Adipocyte (in vitro differentiated cells): ENCODE data around the gene TMPRSS4.

Experiments
- DNase-seq: peaks from one replicate; pipeline ENCODE4 v3.0.0-alpha.2; 2015; ENCODE audit warnings: low read depth
- H3K27me3 ChIP-seq: replicated peaks from 2 replicates; pipeline ENCODE4 v1.7.0; 2013; ENCODE audit warnings: mild to moderate bottlenecking, low read length, moderate library complexity; ENCODE audit not compliant: control insufficient read depth, insufficient read depth
- H3K36me3 ChIP-seq: 2 replicates; pipeline ENCODE4 v1.7.0; 2013; ENCODE audit warnings: low read length, mild to moderate bottlenecking, moderate library complexity; ENCODE audit not compliant: control insufficient read depth, insufficient read depth, severe bottlenecking
- H3K4me1 ChIP-seq: 2 replicates; pipeline ENCODE4 v1.7.0; 2013; ENCODE audit warnings: mild to moderate bottlenecking, low read length, moderate library complexity; ENCODE audit not compliant: control insufficient read depth, insufficient read depth
- H3K4me3 ChIP-seq: 2 replicates; pipeline ENCODE4 v1.7.0; 2013; ENCODE audit warnings: mild to moderate bottlenecking, low read length, moderate library complexity
- H3K9ac ChIP-seq: 2 replicates; pipeline ENCODE4 v1.7.0; 2013; ENCODE audit warnings: mild to moderate bottlenecking, low read length, moderate library complexity
- H3K9me3 ChIP-seq: 2 replicates; pipeline ENCODE4 v1.7.0; 2013; ENCODE audit warnings: mild to moderate bottlenecking, low read length, moderate library complexity; ENCODE audit not compliant: control insufficient read depth

The TMPRSS4 gene

GRCh38 chr11:118076754-118077281, at the start of gene TMPRSS4:
TMPRSS4 (plus strand) TSS chr11:118077078; CDS start chr11:118077303, 225 bp downstream.
- no peak for DNase-seq
- no peaks in the 10 kb centered on the region for H3K36me3 ChIP-seq
- H3K9me3 ChIP-seq, result peaks cover 10% of the 10 kb centered on the region
- no peak within 1 kb of the TSS for H3K9ac ChIP-seq
- H3K27me3 ChIP-seq, result peaks cover 64% of the 10 kb centered on the region
- no peak within 1 kb of the TSS for H3K4me3 ChIP-seq
- H3K4me1 ChIP-seq, result no peaks in the 10 kb centered on the region

DNA sequence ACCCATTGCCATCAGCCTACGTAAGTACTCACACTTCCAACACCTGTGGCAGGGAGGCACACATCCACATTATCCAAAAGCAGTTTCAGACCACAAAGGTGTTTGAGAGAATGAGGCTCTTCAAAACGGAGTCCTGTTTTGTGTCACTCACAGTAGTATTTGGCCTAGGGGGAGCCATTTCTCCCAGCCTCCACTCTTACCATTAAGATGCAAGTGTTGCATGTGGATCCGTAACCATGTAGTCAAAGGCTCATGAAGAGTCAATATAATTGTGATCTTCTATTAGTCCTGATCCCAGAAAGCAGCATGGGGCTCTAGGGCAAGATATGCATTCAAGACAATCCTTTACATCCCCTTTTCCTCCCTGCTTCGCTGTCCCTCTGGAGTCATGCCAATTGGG, 49.2 kb upstream of the TMPRSS4 start:
- Histone ChIP-seq H3K27me3 (peaks cover 7% of the 10 kb centered on the region), H3K9ac (no peak overlapping the region), H3K4me1 (no peaks in the 10 kb centered on the region), H3K4me3 (no peak overlapping the region), H3K9me3 (peaks cover 10% of the 10 kb centered on the region), H3K36me3 (no peaks in the 10 kb centered on the region)
- DNase-seq, result no peak

DNA sequence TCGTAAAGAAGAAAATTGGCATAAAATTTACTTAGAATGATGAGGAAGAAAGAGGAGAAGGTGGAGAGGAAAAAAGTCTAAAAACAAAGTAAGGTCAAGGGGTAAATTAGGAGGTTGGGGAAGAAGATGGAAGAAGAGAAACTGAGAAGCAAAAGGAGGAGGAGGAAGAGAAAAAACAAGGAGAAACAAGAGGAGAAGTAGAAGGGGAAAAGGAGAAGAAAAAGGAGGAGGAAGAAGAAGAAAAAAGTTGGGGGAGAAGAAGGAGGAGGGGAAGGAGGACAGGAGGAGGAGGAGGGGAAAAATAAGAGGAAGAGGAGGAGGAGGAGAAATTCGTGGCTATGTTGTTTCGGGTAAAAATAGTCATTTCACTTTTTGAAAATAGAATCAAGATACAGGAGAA, 48.3 kb upstream of the TMPRSS4 start:
- Histone ChIP-seq H3K27me3 (peaks cover 7% of the 10 kb centered on the region), H3K9ac (no peak overlapping the region), H3K36me3 (no peaks in the 10 kb centered on the region), H3K4me1 (no peaks in the 10 kb centered on the region), H3K9me3 (peaks cover 10% of the 10 kb centered on the region), H3K4me3 (no peak overlapping the region)
- no peak for DNase-seq

DNA sequence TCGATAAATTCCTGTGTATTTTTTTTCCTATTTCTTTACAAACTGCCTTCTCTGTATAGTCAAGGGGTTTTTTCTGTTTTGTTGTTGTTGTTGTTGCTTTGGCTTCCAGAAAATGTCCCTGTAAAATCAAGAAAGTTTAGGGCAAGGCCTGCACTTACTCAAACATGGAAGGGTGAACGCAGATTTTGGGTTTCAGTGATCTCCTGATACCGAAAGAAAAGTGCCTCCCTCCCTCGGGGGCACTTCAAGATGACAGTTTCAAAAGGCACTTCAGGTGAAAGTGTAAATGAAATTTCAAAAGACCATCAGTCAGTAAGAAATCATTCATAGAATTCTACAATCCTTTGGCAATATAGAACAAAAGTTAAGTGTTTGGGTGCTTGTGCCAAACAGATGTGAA, 43.4 kb upstream of the TMPRSS4 start:
- DNase-seq, result no peak
- H3K9ac ChIP-seq, result no peak overlapping the region
- no peak overlapping the region for H3K4me3 ChIP-seq
- H3K36me3 ChIP-seq, result no peaks in the 10 kb centered on the region
- H3K27me3 ChIP-seq, result peaks cover 16% of the 10 kb centered on the region
- H3K9me3 ChIP-seq, result no peaks in the 10 kb centered on the region
- H3K4me1 ChIP-seq, result no peaks in the 10 kb centered on the region

- Histone ChIP-seq H3K36me3 (no peaks in the 10 kb centered on the region), H3K4me1 (peaks cover 10% of the 10 kb centered on the region), H3K27me3 (peaks cover 37% of the 10 kb centered on the region), H3K9me3 (no peaks in the 10 kb centered on the region), H3K4me3 (no peak overlapping the region), H3K9ac (no peak overlapping the region)
- no peak for DNase-seq
Measured at GRCh38 chr11:118042141-118042540, 34.7 kb upstream of the TMPRSS4 start.

DNA sequence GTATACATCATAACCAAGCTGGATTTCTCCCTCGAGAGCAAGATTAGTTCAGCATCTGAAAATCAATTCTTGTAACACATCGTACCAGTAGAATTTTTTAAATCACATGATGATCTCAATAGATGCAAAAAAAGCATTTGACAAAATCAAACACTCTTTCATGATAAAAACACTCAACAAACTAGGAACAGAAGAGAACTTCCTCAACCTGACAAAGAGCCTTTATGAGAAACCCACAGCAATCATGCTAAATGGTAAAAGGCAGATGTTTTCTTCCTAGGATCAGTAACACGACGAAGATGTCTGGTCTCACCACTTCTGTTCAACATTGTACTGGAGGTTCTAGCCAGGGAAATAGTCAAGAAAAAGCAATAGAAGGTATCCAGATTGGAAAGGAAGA, 34.1 kb upstream of the TMPRSS4 start:
- Histone ChIP-seq H3K36me3 (no peaks in the 10 kb centered on the region), H3K4me3 (no peak overlapping the region), H3K9ac (no peak overlapping the region), H3K9me3 (no peaks in the 10 kb centered on the region), H3K4me1 (peaks cover 10% of the 10 kb centered on the region), H3K27me3 (peaks cover 42% of the 10 kb centered on the region)
- no peak for DNase-seq

GRCh38 chr11:118045191-118045590, 31.7 kb upstream of the TMPRSS4 start:
- peaks cover 10% of the 10 kb centered on the region for H3K4me1 ChIP-seq
- H3K9me3 ChIP-seq, result no peaks in the 10 kb centered on the region
- H3K27me3 ChIP-seq, result peaks cover 38% of the 10 kb centered on the region
- no peak overlapping the region for H3K9ac ChIP-seq
- DNase-seq, result no peak
- H3K4me3 ChIP-seq, result no peak overlapping the region
- no peaks in the 10 kb centered on the region for H3K36me3 ChIP-seq

DNA sequence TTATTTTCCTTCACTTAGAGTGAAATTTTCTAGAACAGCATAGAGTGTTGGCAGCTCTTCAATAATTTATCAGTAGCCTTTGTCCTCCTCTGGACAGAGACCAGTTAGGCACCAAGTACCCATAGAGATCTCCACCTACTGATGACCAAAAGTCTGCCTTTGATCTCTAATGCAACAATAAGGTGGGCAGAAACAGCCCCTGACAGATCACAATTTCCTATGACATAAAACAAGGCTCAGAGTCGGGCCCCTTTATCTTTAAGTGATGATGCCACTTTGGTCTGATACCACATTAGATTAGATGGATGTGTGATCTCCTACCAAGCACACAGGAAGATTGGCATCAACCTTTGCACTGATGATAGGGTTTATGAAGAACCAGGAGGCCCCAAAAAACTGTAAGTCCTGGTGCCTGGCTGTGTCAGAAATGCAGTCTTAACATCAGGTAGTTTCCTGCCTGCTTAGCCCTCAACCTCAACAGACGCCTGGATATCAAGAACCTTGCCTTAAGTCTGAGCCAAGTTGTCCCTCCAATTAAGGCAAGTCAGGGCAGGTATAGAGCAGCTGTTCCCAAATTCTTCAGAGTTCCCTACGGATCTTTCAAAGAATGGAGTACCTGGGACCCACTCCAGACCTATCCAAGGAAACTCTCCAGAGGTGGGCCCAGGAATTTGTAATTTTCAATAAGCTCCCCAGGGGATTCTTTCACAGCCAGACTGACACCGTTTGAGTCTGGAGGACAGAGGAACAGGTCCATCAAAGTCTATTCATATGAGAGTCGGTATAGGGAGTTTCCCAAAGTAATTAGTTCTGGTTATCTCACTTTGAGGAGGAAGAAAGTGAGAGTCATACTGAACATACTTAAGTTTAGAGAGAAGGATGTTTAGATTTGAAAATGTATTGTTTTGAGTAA, 30.6 kb upstream of the TMPRSS4 start:
- DNase-seq, result no peak
- peaks cover 10% of the 10 kb centered on the region for H3K4me1 ChIP-seq

DNA sequence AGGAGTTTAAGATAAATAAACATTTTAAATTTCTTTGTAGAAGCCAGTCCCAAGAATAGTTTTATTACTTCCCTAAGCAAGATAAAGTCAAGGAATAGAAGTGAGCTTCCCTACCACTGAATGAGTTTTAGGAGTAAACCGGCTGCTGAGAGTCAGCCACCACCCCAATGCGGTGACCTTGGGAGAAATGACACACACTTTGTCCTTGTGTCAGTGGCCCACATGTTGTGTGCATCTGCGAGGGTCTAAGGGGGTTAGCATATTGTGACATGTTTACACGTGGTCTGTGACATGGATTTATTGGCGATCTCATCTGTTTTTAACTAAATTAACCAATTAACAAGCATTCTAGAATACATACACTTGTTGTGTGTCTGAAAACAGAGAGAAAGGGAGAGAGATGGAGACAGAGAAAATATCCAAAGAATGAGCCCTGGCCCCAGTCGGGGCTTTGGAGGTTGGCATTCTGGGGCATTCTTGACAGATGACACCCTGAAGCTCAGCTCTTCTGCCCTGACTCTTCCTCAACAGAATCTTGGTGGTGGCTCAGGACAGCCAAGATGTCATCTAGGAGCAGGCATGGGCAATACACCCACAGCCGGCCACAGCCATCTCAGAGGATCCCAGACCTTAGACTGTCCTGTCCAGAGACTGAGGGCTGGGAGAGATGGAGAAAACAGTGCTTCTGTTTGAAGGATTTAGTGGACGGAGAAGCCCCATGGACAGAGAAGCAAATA, 29.7 kb upstream of the TMPRSS4 start:
- peaks cover 10% of the 10 kb centered on the region for H3K4me1 ChIP-seq
- H3K9me3 ChIP-seq, result no peaks in the 10 kb centered on the region
- H3K4me3 ChIP-seq, result no peak overlapping the region
- DNase-seq, result no peak
- no peak overlapping the region for H3K9ac ChIP-seq
- H3K36me3 ChIP-seq, result no peaks in the 10 kb centered on the region
- peaks cover 42% of the 10 kb centered on the region for H3K27me3 ChIP-seq

More for the DNA sequence above, 30.6 kb upstream of the TMPRSS4 start:
- no peaks in the 10 kb centered on the region for H3K36me3 ChIP-seq
- peaks cover 42% of the 10 kb centered on the region for H3K27me3 ChIP-seq
- no peak overlapping the region for H3K4me3 ChIP-seq
- H3K9ac ChIP-seq, result no peak overlapping the region
- H3K9me3 ChIP-seq, result no peaks in the 10 kb centered on the region

DNA sequence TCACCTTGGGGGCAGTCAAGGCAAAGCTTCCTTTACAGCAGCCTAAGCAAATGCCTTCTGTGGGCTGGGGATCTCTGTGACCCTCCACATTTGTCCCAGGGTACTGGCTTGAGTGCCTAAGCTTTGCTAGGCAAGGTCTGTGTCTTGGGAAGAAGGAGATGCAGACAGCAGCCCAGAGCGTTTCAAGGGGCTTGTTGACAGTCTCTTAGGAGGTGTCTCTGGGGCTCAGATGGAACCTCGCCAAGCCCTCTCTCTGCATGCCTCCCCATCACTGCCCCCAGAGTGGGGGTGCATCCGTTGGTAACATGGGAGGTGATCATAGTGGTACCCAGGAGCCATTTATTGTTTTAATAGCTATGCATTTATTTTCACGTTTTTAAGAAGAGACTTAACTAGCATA, 29.1 kb upstream of the TMPRSS4 start:
- Histone ChIP-seq H3K27me3 (peaks cover 42% of the 10 kb centered on the region), H3K9ac (no peak overlapping the region), H3K36me3 (no peaks in the 10 kb centered on the region), H3K4me3 (no peak overlapping the region), H3K4me1 (peaks cover 10% of the 10 kb centered on the region), H3K9me3 (no peaks in the 10 kb centered on the region)
- DNase-seq, result no peak
